T-helper 1 cell treated with Interleukin-12 subunit alpha and Interleukin-12 subunit beta and Interleukin-4 antibody, amounts not matched to agents 30 μg/mL and 1 μg/mL, for 36 hours (primary cell): ENCODE results near the gene SNRNP35.
"Not testable (repeated sequence)": the region's sequence is repeated elsewhere in the genome, so short reads cannot be mapped to it uniquely, and the experiment has no call there.

Experiments used
- H3K27ac Mint-ChIP-seq: one replicate; pipeline ENCODE4 v1.8.0; 2021; ENCODE audit warnings: mild to moderate bottlenecking, mixed read lengths
- H3K27me3 Mint-ChIP-seq: one replicate; pipeline ENCODE4 v1.8.0; 2021; ENCODE audit warnings: low read depth, mixed read lengths
- H3K36me3 Mint-ChIP-seq: one replicate; pipeline ENCODE4 v1.8.0; 2021; ENCODE audit warnings: low read depth, mixed read lengths
- H3K4me1 Mint-ChIP-seq: one replicate; pipeline ENCODE4 v1.8.0; 2021; ENCODE audit warnings: low read depth, mixed read lengths
- H3K4me3 Mint-ChIP-seq: one replicate; pipeline ENCODE4 v1.8.0; 2021; ENCODE audit warnings: mild to moderate bottlenecking, moderate library complexity, mixed read lengths
- H3K9me3 Mint-ChIP-seq: one replicate; pipeline ENCODE4 v1.8.0; 2021; ENCODE audit warnings: mixed read lengths

SNRNP35 gene

DNA sequence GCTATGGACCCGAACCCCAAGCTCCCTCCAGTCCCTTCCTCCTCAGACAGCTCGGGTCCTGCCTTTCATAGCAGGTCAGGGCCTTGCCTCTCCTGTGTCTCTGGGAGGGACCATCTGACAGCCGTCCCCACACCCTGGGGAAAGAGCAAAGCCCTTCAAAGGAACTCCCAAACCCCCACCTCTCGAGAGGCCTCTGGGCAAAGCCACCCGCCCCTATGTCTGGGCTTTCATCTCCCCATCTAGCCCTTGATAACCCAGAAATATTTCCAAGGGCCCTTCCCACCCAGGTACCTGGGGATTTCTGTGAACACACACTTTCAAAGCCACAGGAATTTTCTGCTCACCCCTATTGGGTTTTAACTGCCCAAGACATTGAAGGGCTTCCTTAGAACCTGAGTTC lies 32.1 kb downstream of the SNRNP35 start:
- Mint-ChIP-seq H3K9me3 (no peaks in the 10 kb centered on the region), H3K4me3 (no peak overlapping the region), H3K27ac (no peak overlapping the region), H3K27me3 (no peaks in the 10 kb centered on the region), H3K36me3 (no peaks in the 10 kb centered on the region), H3K4me1 (no peaks in the 10 kb centered on the region)

GRCh38 chr12:123491056-123491455 lies 33.1 kb downstream of the SNRNP35 start:
- Mint-ChIP-seq H3K27me3 (no peaks in the 10 kb centered on the region), H3K36me3 (no peaks in the 10 kb centered on the region), H3K27ac (no peak overlapping the region), H3K4me1 (no peaks in the 10 kb centered on the region), H3K9me3 (no peaks in the 10 kb centered on the region), H3K4me3 (no peak overlapping the region)

GRCh38 chr12:123491481-123491880 lies 33.5 kb downstream of the SNRNP35 start:
- Mint-ChIP-seq H3K36me3 (no peaks in the 10 kb centered on the region), H3K4me3 (no peak overlapping the region), H3K4me1 (no peaks in the 10 kb centered on the region), H3K27ac (no peak overlapping the region), H3K9me3 (no peaks in the 10 kb centered on the region), H3K27me3 (no peaks in the 10 kb centered on the region)

GRCh38 chr12:123492339-123493039 lies 34.5 kb downstream of the SNRNP35 start:
- not testable (repeated sequence) for H3K27me3 Mint-ChIP-seq, H3K27ac Mint-ChIP-seq, H3K9me3 Mint-ChIP-seq, H3K36me3 Mint-ChIP-seq, H3K4me3 Mint-ChIP-seq, H3K4me1 Mint-ChIP-seq

DNA sequence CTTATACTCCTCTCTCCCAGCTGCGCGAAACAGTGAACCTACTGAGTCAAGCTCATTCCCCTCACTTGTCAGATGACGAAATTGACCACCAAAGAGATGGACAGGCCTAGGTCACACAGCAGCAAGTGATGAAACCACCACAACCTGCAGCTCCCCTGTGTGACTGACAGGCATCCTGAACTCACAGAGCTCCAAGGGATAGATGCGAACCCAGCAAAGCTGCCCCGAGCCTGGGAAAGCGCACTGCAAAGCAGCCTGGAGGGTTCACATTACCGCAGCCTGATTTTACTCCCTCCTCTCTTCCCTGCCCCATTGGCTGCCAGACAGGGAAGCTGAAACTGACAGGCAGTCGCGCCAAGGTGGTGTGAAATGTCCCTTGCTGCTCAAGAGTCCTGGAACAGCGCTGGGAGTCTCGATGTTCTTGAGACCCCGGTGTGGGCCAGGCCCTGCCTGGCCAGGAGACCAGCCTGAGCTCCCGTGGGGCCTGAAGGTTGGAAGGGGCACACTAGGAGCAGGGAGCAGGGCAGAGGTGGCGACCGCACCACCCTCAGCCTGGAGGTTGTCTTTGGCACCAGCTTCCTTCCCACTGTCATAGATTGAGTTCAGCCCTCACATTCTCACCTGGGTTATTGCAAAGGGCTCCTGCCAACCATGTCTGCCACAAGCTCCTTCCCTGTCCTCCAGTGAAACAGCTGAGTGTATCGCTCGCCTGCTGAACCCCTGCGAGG lies 36.3 kb downstream of the SNRNP35 start:
- Mint-ChIP-seq H3K4me1 (no peaks in the 10 kb centered on the region), H3K36me3 (no peaks in the 10 kb centered on the region), H3K9me3 (no peaks in the 10 kb centered on the region), H3K27me3 (no peaks in the 10 kb centered on the region), H3K27ac (no peak overlapping the region), H3K4me3 (no peak overlapping the region)

- no peak overlapping the region for H3K4me3 Mint-ChIP-seq
- H3K27ac Mint-ChIP-seq: no peak overlapping the region
- no peaks in the 10 kb centered on the region for H3K27me3 Mint-ChIP-seq
Measured at GRCh38 chr12:123497065-123497464, 39.1 kb downstream of the SNRNP35 start.

DNA sequence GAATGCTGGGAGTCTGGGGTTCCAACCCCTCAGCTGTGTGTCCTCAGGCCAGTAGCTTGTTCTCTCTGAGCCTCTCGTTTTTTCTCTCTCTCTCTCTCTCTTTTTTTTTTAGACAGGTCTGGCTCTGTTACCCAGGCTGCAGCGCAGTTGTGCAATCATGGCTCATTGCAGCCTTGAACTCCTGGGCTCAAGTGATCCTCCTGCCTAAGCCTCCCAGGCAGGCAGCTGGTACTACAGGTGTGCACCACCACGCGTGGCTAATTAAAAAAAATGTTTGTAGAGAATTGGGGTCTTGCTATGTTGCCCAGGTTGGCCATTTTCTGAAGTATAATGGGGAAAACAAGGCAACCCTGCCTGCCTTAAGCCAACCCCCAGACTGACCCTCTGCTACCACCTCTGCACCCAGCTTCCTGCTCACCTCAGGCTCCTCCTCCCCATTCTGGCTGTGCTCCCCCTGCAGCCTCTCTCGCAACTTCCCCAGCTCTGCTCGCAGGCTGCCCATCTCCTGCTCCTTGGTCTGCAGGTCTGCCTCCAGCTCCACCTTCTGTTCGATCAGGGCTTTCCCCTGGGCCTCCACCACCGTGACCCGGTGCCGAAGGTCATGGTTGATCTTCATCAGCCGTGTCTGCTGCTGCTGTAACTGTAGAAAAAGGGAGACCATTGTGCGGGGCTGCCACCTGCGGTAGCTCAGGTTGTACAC lies 40.3 kb downstream of the SNRNP35 start:
- H3K27ac Mint-ChIP-seq: no peak overlapping the region
- H3K9me3 Mint-ChIP-seq: no peaks in the 10 kb centered on the region
- peaks cover 2% of the 10 kb centered on the region for H3K4me1 Mint-ChIP-seq
- H3K4me3 Mint-ChIP-seq: no peak overlapping the region
- H3K36me3 Mint-ChIP-seq: no peaks in the 10 kb centered on the region
- H3K27me3 Mint-ChIP-seq: no peaks in the 10 kb centered on the region

More at GRCh38 chr12:123497065-123497464, 39.1 kb downstream of the SNRNP35 start:
- H3K9me3 Mint-ChIP-seq: no peaks in the 10 kb centered on the region
- no peaks in the 10 kb centered on the region for H3K36me3 Mint-ChIP-seq
- H3K4me1 Mint-ChIP-seq: peaks cover 2% of the 10 kb centered on the region

GRCh38 chr12:123499332-123499731 lies 41.4 kb downstream of the SNRNP35 start:
- H3K36me3 Mint-ChIP-seq: no peaks in the 10 kb centered on the region
- H3K9me3 Mint-ChIP-seq: no peaks in the 10 kb centered on the region
- no peaks in the 10 kb centered on the region for H3K27me3 Mint-ChIP-seq
- H3K4me1 Mint-ChIP-seq: peaks cover 2% of the 10 kb centered on the region
- no peak overlapping the region for H3K27ac Mint-ChIP-seq
- H3K4me3 Mint-ChIP-seq: no peak overlapping the region

DNA sequence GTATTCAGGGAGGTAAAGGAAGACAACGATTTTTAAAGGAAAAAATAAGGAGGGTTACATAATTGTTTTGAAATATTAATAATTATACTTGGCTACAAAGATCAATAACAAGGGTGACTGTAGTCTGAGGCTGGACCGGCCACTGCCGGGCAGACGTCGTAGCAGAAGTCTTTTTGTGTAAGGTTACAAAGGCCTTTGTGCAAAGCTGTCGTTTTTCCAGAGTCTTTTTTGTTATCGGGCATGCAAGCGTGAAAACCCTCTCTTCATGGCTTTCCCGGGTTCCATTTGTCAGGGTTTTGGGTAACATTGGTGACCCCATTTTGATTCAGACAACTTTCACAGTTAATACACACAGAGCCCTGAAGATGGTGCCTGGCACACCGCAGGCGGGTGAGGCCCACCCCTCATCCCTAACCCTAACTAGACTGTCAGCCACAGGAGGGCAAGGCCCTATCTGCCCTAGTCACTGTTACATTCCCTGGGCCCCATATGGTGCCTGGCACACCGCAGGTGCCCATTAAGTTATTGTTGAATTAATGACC lies 44.3 kb downstream of the SNRNP35 start:
- Mint-ChIP-seq H3K4me3 (no peak overlapping the region), H3K36me3 (no peaks in the 10 kb centered on the region), H3K4me1 (peaks cover 2% of the 10 kb centered on the region), H3K27ac (no peak overlapping the region), H3K9me3 (no peaks in the 10 kb centered on the region), H3K27me3 (no peaks in the 10 kb centered on the region)

DNA sequence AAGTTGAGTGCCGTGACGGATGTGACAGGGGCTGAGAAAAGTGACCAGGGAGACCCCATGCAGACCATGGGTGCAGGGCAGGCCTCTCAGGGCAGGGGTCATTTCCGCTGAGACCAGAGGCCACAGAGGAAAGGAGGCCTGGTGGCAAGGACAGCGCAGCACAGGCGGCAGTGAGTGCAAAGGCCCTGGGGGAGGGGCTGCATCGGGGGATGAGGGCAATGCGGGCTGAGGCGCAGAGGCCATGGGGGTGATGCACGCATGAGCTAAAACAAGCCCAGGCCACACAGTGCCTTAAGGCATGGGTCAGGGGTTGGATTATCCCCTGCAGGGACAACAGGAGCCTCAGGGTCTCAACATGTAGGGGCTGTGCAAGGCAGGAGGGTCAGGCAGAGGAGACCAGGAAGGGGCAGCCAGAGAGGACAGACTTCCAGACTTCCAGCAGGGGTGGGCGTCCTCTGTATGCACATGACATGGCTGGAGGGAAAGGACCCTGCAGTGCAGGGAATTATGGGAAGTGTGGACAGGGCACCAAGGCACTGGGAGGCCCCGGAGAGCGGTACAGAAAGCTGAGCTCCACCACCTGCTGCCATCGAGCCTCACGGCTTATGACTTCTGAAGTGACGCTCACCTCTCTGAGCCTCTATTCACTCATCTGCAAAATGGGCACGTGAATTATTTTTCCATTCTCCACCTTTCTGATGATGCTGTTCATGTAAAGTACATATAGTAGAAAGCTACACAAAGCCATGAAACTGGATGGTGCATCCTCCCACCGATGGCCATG lies 48.3 kb downstream of the SNRNP35 start:
- H3K27ac Mint-ChIP-seq: no peak overlapping the region
- H3K4me1 Mint-ChIP-seq: peaks cover 2% of the 10 kb centered on the region

GRCh38 chr12:123506843-123507236 lies 48.9 kb downstream of the SNRNP35 start:
- Mint-ChIP-seq H3K36me3 (no peaks in the 10 kb centered on the region), H3K27me3 (no peaks in the 10 kb centered on the region), H3K4me1 (peaks cover 2% of the 10 kb centered on the region), H3K27ac (no peak overlapping the region), H3K9me3 (no peaks in the 10 kb centered on the region), H3K4me3 (no peak overlapping the region)

More for the DNA sequence above, 48.3 kb downstream of the SNRNP35 start:
- H3K4me3 Mint-ChIP-seq: no peak overlapping the region
- H3K36me3 Mint-ChIP-seq: no peaks in the 10 kb centered on the region
- no peaks in the 10 kb centered on the region for H3K9me3 Mint-ChIP-seq
- no peaks in the 10 kb centered on the region for H3K27me3 Mint-ChIP-seq

DNA sequence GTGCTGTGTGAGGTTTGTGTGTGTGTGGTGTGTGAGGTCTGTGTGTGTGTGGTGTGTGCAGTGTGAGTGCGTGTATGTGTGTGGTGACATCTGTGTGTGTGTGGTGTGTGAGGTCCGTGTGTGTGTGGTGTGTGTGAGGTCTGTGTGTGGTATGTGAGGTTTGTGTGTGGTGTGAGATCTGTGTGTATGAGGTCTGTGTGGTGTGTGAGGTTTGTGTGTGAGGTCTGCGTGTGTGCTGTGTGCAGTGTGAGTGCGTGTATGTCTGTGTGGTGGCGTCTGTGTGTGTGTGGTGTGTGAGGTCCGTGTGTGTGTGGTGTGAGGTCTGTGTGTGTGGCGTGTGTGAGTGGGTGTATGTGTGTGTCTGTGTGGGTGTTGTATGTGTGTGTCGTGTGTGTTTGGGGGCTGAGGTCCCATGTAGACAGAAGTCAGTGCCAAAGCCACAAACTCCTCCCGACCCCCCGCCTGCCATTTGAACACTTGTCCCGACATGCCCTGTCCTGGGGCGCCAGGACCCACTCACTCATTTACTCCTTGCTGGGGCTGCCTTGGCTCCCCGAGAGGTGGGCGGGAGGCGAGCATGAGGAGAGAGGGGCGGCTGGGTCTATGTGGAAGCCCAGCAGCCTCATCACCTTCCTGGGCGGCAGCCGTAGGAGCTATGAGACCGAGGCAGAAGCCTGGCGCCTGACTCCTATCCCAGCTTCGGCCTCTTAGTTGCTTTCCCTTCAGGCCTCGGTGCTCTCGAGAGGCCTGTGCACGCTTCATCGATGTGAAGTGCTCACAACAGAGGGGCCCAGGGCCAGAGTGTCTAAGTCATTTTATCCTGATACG lies 55.1 kb downstream of the SNRNP35 start:
- Mint-ChIP-seq H3K4me3 (no peak overlapping the region), H3K36me3 (no peaks in the 10 kb centered on the region), H3K4me1 (peaks cover 2% of the 10 kb centered on the region), H3K27me3 (no peaks in the 10 kb centered on the region), H3K27ac (no peak overlapping the region), H3K9me3 (no peaks in the 10 kb centered on the region)

GRCh38 chr12:123513805-123514204 lies 55.9 kb downstream of the SNRNP35 start:
- H3K27ac Mint-ChIP-seq: no peak overlapping the region

More at GRCh38 chr12:123513805-123514204, 55.9 kb downstream of the SNRNP35 start:
- no peaks in the 10 kb centered on the region for H3K36me3 Mint-ChIP-seq
- no peak overlapping the region for H3K4me3 Mint-ChIP-seq
- no peaks in the 10 kb centered on the region for H3K9me3 Mint-ChIP-seq
- H3K4me1 Mint-ChIP-seq: peaks cover 2% of the 10 kb centered on the region
- no peaks in the 10 kb centered on the region for H3K27me3 Mint-ChIP-seq
